KBM-7 (cell line): ENCODE measurements around the gene SLC8A3.
A peak's percentile ranks its signal among the peaks of the same experiment; 100 is the strongest.

Source experiments
- DNase-seq: peaks from one replicate; pipeline ENCODE4 v3.0.0-alpha.2; 2015
- in situ Hi-C: fragments of 300-500 bp; cut with MboI; formaldehyde crosslinking; loops from 2 replicates; pipeline ENCODE4 v1.14.3; 2020; ENCODE audit warnings: low sequenced_read_pairs, low pct_unique_long_range_greater_than_20kb, mixed read lengths

The SLC8A3 gene

DNA sequence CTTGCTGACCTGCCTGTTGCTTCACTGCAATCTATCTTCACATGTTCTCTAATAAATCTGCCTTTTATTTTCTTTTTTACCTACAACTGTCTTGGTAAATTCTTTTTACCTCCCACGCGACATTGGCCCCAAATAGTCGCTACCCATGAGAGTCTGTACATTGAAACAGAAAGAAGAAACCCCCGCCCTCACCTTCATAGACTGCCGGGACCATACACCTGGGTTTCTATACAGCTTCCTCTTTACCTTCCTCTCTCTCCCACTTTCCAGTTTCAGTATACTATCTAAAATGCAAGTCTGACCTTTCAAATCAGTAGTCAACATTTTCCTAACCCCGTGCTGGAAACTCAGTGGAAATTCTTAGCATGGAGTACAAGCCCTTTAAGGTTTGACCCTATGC, 4.8 kb downstream of the SLC8A3 start:
- DNase-seq, result no peak
- in situ Hi-C loops, result no loop called here

DNA sequence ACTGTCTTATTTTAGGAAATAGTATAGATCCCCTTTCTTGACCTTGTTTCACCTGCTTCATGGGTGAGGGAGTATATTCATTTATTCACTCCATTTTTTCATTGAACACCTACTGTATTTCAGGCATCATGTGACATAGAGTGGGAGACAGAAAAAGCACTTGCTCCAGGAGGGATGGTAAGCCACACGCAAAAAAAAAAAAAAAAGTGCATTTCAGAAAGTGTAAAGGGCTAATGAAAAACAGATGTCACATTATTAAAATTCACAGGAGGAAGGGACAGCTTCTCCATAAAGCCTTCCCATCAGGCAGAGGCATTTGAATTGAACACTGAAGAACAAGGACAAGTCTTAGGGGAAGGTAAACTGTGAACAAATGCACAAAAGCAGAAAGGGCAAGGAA, 7.5 kb downstream of the SLC8A3 start:
- in situ Hi-C loops, result no loop called here

DNA sequence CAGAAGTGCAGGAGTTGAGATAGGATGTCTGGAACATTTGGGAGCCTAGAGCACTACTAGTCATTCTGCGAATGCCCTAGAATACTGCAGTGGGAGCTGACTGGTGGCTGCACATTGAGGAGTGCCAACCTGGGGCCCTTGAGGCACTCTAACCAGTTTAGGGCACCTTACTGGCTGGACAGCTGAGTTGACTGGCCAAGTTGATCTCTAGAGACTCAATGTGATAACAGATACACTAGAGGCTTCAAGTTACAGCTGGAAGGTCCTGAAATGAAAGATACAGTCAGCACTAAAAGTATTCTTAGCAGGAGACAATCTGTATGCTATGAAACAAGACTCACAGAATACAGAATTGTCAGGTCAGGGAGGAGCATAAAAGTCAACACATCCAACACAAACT, 8.0 kb downstream of the SLC8A3 start:
- no peak for DNase-seq
- in situ Hi-C loops, result no loop called here

More for the DNA sequence above, 7.5 kb downstream of the SLC8A3 start:
- no peak for DNase-seq

DNA sequence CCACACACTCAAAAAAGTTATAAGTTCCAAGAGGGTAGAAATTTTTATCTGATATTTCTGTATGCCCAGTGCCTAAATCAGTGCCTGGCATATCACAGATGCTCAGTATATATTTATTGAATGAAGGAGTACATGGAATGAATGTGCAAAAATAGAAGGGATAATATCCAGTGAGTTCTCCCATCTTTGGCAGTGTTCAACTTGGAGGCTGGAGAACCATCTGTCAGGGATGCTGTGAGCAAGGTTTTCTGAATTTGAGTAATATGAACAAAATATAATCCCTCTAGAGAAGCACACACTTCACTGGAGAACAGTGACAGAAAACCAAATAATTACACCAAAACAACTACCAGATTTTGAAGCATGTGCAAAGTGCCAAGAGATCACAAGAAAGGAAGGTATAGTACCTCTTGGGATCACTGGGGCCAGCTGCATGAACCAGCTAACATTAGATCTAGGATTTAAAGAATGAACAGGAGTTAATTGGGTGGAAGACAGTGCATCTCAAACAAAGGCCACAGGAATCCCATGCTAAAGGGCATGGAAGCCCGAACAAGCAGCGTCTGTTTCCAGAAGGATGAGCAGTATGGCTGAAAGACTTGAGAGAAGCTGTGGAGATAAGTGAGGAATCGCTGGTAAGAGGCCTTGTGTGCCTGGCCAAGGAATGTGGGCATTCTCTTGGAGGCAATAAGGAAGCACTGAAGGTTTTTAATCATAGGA, 11.5 kb downstream of the SLC8A3 start:
- in situ Hi-C loops, result no loop called here
- DNase-seq, result no peak

DNA sequence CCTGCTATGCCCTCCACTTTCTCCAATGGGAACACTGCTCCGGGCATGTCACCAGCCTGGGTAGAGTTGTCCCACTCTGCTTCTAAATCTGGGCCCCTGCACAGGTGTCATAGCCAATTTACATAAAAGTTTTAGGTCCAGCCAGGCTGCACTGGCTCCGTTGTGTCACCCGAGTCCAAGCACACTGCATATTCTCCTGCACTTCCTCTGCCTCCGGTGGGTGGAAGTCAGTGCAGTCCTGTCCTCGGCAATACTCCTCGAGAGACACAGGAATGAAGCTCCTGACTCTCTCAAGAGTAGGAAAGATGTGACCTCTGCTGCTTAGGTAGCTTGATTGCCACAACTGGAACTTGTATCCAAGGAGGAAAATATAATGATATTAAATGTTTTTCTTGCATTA, 15.2 kb downstream of the SLC8A3 start:
- in situ Hi-C loops, result no loop called here
- no peak for DNase-seq

DNA sequence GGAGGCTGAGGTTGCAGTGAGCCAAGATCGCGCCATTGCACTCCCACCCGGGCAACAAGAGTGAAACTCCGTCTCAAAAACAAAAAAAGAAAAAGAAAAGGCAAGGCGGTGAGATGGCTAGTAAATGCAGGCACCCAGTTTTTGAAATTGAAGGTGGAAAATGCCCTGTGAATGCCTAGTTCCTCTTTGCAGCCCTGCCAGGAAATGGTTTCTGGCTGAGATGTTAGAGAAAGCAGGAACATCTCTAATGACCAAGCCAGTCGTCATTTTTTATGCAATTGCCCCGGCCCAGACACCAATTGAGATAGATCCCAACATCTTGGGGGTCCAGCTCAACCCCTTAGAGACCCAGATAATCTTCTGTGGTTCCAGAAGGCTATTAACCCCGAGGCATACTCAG, 17.0 kb downstream of the SLC8A3 start:
- DNase-seq, result peak; percentile 43

DNA sequence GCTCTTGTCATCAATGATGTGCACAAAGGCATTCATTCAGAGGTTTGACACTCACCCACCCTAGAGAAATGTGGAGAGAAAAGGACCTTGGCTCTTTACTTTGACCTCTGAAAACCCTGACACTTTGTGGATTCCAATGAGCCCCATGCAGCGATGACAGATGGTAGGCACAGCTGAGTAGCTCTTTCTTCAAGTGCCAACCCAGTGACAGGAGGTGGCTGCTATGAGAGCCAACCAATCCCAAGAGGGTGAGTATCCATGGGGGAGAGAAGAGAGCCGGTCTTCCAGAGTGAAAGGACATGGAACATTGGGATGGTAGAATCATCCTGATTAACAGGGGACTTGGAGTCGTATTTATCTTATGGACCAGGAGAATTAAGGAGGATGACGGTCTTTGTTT, 17.8 kb downstream of the SLC8A3 start:
- DNase-seq, result no peak
- in situ Hi-C loops, result no loop called here

More for the DNA sequence above, 17.0 kb downstream of the SLC8A3 start:
- in situ Hi-C loops, result no loop called here

DNA sequence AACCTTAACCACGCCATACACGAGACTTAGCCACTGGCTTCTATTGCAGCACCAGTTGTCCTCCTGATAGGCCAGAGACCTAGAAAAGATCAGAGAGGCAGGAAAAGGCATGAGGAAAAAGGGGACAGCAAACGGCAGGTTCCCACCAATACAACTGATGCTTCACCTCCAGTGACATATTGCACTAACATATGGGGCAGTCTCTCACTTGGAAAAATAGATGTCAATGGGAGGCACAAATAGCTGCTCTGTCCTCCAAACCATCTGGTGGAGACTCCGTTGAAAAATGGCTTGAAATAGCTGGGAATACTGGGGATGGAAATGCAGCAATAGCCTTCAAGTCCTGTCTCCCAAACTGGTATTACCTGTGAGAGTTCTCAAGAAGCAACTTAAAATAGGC, 20.3 kb downstream of the SLC8A3 start:
- in situ Hi-C loops, result no loop called here
- DNase-seq, result no peak

DNA sequence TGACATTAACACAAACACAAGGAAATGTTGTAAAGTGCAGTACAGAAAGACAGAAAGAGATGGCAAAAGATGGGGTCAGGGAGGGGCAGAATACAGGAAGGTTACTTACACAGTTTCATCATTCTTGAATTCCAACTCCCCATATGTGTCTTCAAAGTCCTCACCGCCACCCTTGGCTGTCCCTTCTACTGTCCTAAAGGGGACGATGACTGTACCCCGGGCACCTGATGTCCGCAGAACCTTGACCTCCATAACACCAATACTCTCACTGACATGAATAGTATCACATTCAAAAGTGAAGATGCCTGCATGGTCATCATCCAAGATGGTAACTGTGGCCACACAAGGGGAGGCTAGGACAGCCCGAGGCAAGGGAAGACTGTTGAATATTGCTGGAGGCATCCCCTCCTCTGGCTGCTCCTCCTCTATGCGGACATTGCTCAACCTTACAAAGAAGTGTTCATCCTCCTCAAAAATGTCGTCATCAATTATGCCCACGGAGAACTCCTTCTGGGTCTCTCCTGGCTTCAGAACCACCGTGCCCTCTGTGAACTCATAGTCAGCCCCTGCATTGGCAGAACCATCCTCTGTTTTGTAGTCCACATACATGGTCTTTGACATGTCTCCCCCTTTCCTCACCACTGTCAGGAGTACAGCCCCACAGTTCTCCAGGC, 22.1 kb downstream of the SLC8A3 start:
- in situ Hi-C loops, result no loop called here
- DNase-seq, result no peak

DNA sequence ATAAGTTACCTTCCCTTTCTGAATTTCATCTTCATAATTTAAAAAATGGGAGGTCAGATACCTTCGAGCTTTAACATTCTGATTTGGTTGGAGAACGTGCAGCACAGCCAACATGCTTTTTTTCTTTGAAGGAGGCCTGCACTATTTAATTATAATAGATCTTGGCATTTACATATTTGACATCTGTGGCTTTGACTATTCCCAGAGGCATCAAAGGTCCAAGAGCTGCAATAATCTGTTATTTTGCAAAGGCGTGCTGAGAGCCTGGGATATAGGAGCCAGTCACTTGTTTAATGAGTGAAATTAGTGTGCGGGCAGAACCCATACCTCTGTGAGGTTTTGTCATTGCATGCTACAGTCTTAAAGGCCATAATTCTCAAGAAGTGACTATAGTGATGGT, 26.4 kb downstream of the SLC8A3 start:
- DNase-seq, result no peak
- in situ Hi-C loops, result no loop called here

DNA sequence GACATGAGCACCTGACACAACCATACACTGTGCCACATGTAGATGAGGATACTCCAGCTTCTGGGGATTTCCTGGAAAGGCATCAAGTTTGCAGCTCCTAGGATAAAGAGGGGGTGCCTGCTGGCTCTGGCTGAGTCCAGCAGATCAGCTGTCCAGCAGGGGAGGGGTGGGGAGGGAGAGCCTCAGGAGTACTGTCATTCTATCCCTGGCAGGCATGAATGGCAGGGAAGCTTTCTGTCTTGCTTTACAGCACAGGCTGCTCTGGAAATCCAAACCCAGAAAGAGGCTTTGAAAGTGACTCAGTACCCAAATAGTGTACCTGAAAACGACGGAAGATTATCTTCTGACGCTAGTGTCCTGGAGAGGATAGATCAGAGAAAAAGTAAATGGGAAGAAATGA, 32.2 kb downstream of the SLC8A3 start:
- in situ Hi-C loops, result no loop called here
- no peak for DNase-seq

DNA sequence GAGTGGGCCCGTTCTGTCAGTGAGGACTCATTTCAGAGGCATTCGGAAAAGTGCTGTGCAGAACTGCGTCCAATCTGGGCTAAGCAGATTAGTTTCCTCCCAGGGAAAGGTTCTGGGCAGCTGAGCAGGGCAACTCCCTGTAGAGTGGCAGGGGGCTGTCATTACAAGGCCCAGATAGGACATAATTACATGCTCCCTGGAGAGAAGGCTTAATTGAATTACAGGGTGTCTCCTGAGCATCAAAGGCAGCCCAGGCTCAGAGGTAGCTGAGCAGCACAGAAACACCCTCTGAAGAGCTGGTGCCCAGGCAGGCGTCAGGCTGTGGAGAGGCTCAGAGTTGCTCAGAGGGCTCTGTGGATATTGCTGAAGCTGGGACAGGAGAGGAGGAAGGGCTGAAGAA, 36.0 kb downstream of the SLC8A3 start:
- no peak for DNase-seq
- in situ Hi-C loops, result no loop called here

DNA sequence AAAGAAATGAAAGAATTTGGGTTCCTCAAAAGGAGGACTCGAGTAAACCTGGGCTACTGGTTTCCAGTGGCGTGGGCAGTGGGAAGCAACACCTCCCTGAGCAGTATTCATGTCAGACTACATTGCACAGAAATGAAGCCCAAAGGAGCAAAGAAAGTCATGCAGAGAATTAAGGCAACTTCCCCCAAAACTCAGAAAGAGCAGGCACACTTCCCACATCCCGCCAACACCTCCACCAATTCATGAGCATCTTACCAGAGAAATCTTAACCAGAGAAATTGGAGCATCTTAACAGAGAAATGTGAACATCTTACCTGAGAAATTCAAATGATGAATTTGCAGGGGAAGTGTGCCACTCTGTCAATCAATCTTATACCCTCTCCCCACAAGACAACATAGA, 36.7 kb downstream of the SLC8A3 start:
- in situ Hi-C loops, result no loop called here
- no peak for DNase-seq

DNA sequence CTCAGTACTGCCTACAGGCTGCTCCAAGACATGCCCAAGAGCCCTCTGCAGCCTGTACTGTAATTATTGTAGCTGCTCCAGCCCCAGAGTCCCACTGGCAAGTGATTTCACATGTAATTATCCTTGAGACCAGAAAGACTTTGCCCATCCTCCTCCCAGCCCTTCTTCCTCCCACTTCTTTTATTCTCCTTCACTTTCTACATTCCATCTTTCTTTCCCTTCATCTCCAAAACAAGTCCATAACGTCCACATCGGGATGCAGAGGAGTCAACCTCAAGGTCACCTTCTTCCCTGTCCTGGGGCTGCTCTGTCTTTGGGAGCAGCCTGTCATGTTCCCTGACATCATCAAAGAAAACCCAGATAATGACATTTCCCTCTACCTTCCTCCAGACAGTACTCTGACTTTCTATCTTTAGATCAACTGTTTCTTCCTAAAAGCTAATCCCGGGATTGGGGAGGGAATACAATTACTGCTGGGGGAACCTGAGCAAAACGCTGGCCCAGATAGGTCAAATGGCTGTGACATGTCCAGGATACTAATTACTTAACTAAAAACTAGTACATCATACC, 39.1 kb downstream of the SLC8A3 start:
- in situ Hi-C loops, result no loop called here
- DNase-seq, result no peak

DNA sequence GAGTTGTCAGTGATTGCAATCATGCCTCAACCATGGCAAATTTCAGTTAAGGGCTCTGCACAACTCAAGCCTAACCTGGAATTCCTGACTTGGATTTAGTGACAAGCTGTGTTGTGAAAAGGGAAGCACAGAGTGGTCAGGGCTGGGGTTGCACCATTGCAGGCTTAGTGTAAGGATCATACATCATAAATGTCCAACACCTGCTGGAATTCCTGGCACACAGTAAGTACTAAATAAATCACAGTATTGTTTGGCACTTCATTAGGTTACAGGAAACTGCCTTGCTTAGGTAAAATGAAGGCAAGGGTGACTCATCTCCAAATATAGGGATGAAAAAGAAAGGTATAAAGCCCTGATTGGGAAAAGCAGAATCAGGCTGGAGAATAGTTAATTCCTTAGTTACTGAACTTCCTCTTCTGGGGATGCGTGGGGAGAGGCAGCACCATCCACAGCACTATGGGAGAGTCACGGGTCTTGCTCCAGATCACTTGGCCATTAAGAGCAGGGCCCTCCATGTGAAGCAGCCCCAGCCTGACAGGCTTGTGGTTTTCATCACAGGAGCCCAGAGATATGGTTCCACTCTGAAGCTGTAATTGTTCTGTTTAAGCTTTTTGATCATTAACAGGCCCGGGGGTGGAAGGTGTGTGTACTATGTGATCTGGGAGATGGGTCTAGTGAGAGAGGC, 39.7 kb downstream of the SLC8A3 start:
- peak; percentile 18 for DNase-seq
- in situ Hi-C loops, result no loop called here

DNA sequence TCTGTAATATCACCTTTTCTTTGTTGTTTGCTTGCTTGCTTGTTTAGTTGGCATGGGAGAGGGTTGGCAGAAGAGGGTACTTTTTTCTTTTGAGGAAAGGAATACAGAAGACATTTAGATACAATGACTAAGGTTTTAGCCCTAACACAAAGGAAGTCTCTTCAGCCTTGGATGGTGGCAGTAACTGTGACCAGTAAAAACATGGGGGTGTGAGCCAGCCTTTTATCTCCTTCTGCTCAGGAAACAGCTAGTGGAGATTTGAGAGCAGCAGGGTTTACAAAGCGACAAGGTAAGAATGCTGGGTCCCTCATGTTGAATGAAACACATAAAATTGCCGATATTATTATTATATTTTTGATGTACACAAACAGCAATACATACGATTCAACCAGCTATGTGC, 40.4 kb downstream of the SLC8A3 start:
- in situ Hi-C loops, result no loop called here
- DNase-seq, result no peak

DNA sequence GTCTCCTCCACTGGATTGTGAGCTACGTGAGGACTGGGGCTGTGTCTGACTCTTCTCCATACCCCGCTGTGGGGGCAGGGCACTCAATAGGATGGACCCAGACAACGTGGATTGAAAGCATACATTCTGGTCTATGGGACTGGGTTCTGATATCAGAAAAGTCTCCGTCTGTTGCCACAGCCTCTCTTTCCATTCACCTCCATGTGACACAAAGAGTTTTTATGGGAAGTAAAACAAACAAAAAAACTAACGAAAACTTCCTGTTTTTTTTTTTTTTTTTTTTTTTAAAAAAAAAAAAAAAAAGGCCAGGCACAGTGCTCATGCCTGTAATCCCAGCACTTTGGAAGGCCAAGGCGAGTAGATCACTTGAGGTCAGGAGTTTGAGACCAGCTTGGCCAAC, 44.7 kb downstream of the SLC8A3 start:
- DNase-seq, result peak; percentile 2
- in situ Hi-C loops, result no loop called here

DNA sequence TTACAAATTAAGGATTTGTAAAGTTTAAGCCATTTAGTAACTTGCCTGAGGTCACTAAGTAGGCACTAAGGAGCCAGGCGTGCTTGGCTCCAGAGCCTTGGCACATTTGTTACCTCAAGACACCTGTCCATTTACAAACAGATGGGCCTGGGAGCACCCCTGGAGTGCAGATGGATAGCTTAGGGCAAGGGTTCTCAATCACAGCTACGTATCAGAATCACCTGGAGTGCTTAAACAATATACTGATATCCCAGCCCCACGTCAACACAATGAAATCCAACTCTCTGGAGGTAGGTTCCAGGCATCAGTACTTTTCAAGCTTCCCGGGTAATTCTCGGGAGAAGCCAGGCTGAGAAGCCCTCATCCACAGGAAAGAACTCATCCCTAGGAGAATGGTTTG, 45.4 kb downstream of the SLC8A3 start:
- DNase-seq, result no peak
- in situ Hi-C loops, result no loop called here

DNA sequence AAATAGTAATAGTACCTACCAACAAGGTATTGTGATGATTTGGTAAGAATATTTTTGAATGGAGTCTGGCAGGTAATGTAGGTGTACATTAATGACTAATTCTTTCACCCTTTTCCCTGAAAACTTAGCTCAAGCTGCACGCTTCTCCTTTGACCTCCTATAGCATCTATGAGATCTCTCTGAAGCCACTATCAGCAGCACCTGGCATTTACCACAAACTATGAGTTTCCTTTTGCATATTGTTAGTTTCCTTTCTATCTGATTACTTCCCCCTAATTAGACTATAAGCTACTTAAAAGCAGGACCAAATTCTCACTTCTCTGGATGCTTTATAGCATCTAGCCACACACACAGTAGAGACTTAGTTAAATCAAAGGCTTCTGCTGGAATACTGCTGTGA, 48.1 kb downstream of the SLC8A3 start:
- in situ Hi-C loops, result no loop called here
- no peak for DNase-seq

DNA sequence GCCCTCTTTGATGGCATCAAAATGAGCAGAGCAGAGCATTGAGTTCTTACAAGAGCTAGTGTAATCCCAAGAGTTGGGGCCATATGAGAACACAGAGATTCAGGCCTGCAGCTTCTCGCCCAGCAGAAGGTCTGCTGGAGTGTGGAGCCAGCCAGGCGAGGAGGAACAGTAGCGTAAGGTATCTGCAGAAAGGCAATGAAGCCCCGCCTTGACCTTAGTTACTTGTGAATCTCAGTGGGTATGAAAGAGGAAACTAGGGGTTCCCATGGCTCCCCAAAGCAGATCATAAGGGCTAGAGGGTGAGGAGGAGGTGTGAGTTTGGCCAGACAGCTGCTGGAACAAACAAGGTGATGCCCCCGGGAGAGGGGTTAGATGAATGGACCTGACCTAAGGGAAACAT, 49.4 kb downstream of the SLC8A3 start:
- in situ Hi-C loops, result no loop called here
- DNase-seq, result no peak
